HK-2 (cell line): ENCODE results near the gene CYP4F11.
A peak's percentile ranks its signal among the peaks of the same experiment; 100 is the strongest.
"Not testable (repeated sequence)": the region's sequence is repeated elsewhere in the genome, so short reads cannot be mapped to it uniquely, and the experiment has no call there.

ENCODE experiments used
- DNase-seq: peaks from one replicate; pipeline ENCODE4 v3.0.0-alpha.2; 2018; ENCODE audit not compliant: unreplicated experiment

Gene CYP4F11

GRCh38 chr19:15874821-15875474 is 59.4 kb downstream of the CYP4F11 start:
- no peak for DNase-seq

- DNase-seq, result not testable (repeated sequence)
These were observed 60.6 kb downstream of the CYP4F11 start for GRCh38 chr19:15873771-15874170.

- DNase-seq, result no peak
These were observed 62.8 kb downstream of the CYP4F11 start for GRCh38 chr19:15871570-15871969.

- no peak for DNase-seq
These were observed 64.5 kb downstream of the CYP4F11 start for GRCh38 chr19:15869873-15870272.

DNA sequence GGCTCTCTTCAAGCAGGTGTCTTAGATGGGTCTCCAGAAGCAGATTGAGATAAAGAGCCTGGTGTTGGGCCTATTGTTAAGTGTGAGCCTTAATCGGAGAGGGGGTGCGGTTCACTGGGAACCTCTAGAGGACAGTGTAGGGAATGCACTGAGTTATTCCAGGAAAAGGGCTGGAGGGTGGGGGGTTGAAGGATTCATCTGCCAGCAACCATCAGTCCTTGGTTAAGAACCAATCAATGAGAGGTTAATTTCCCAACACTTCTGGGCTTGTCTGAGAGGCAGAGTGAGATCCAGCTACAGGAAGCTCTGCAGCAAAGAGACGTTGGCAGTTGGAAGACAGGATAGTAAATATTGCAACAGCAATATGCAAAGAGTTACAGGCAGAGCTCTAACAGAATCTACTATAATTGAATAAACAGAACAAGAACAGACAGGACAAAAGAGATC is 65.2 kb downstream of the CYP4F11 start:
- peak; percentile 41 for DNase-seq

DNA sequence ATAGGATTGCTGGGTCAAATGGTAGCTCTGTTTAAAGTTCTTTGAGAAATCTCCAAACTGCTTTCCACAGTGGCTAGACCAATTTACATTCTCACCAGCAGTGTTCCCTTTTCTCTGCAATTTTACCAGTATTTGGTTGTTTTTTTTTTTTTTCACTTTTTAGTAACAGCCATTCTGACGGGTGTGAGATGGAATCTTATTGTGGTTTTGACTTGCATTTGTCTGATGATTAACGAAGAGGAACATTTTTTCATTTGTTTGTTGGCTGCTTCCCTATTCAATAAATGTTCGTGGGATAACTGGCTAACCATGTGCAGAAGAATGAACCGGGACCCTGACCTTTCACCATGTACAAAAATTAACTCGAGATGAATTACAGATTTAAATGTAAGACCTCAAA is 67.7 kb downstream of the CYP4F11 start:
- no peak for DNase-seq

GRCh38 chr19:15864824-15865223 is 69.5 kb downstream of the CYP4F11 start:
- DNase-seq, result no peak

DNA sequence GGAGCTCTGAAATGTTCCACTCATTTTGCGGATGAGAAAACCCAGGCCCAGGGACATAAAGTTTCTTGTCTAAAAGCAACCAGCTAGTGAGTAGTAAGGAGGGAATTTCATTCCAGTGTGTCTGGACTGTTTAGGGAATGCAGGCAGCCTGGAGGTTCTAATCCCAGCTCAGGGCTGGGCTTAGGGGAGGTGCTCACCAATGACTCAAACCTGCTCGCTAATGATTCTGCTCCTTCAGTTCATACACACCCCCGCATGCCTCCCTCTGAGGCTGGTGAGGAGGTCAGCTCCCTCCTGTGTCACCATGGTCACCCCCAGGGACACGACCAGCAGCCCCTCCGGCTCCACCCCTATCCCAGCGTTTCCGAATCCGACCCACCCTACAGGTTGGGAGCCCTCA is 71.1 kb downstream of the CYP4F11 start:
- DNase-seq, result peak; percentile 44

- no peak for DNase-seq
These were observed 71.9 kb downstream of the CYP4F11 start for GRCh38 chr19:15862444-15862843.
